HCT116 (cell line): ENCODE results near the gene PPP1R12C. TPM values are rescaled to one million over a fixed set of nuclear protein-coding genes. Genes with fewer than 3 reads are reported as not detected.

Experiments used
- ATAC-seq: fragments of 200-7000 bp; cut with Tn5 transposase; 2 replicates; pipeline ENCODE4 v1.9.1; 2020; ENCODE audit warnings: mild to moderate bottlenecking, moderate library complexity
- BruUV-seq: library from RNA; stranded (reverse); fragments of 400-500 nt; replicated peaks from 2 replicates; lab custom pipeline; 2021; lab: Mats Ljungman, UMichigan
- CTCF ChIA-PET: fragments of 300-600 bp; sonication (Branson Sonifier 250); formaldehyde crosslinking; loops from one replicate; lab custom pipeline; 2021; ENCODE audit warnings: antibody characterized with exemption; lab: Charles Lee
- POLR2A ChIA-PET: fragments of 300-600, 350-600 bp; sonication (Branson Sonifier 250); formaldehyde crosslinking; loops from one replicate; lab custom pipeline; 2021; ENCODE audit warnings: antibody characterized with exemption; lab: Charles Lee
- RAD21 ChIA-PET, 2 experiments: fragments of 300-600 bp; sonication (Branson Sonifier 250); formaldehyde crosslinking; loops; one replicate each; lab custom pipeline; 2023; ENCODE audit warnings: low total read pairs in 2 of 2; ENCODE audit not compliant: uncharacterized antibody in 2 of 2, unreplicated experiment in 2 of 2, low non-redundant PET in 1 of 2; lab: Charles Lee
- DNase-seq: peaks from one replicate; pipeline ENCODE4 v3.0.0-alpha.2; 2010; ENCODE audit warnings: low read depth, low spot score
- H2AFZ ChIP-seq: fragments of 200-600 bp; shearing (Covaris generic), sonication (generic); 2 replicates; pipeline ENCODE4 v1.6.1; 2017; ENCODE audit warnings: low read depth, mixed run types, mixed read lengths, antibody characterized with exemption, low read length; ENCODE audit not compliant: poor library complexity, severe bottlenecking
- H3K27ac ChIP-seq: 2 replicates; pipeline ENCODE4 v1.5.1; 2012; ENCODE audit warnings: low read depth, low read length
- H3K27me3 ChIP-seq: fragments of 200-600 bp; sonication (generic); 2 replicates; pipeline ENCODE4 v1.6.1; 2016; ENCODE audit warnings: mixed run types, low read length, mixed read lengths; ENCODE audit not compliant: insufficient read depth
- H3K36me3 ChIP-seq, 2 experiments: fragments of 200-500 bp in 1 of 2; fragments of 200-600 bp in 1 of 2; sonication (Bioruptor generic) in 1 of 2; sonication (generic) in 1 of 2; 2 replicates each; pipeline versions ENCODE4 v1.5.1 to v1.6.1; 2014 to 2016; ENCODE audit warnings: low read length in 2 of 2, inconsistent platforms in 1 of 2, mixed read lengths in 1 of 2, mixed run types in 1 of 2; ENCODE audit not compliant: insufficient read depth in 2 of 2, control insufficient read depth in 1 of 2
- H3K4me1 ChIP-seq, 2 experiments: fragments of 200-600 bp in 1 of 2; sonication (generic) in 1 of 2; 2 replicates each; pipeline versions ENCODE4 v1.5.1 to v1.6.1; 2012 to 2017; ENCODE audit warnings: low read length in 2 of 2, inconsistent platforms in 1 of 2, mild to moderate bottlenecking in 1 of 2, mixed read lengths in 1 of 2, mixed run types in 1 of 2, moderate library complexity in 1 of 2; ENCODE audit not compliant: insufficient read depth in 2 of 2, control insufficient read depth in 1 of 2
- H3K4me2 ChIP-seq: fragments of 200-600 bp; sonication (generic); 2 replicates; pipeline ENCODE4 v1.6.1; 2017; ENCODE audit warnings: mixed run types, low read length, mixed read lengths
- H3K4me3 ChIP-seq, 2 experiments: fragments of 200-600 bp in 1 of 2; sonication (generic) in 1 of 2; replicated peaks in 1 of 2; 2 replicates each; pipeline ENCODE4 v1.5.1; 2011 to 2016; ENCODE audit warnings: low read length in 2 of 2, control low read depth in 1 of 2, low read depth in 1 of 2, mild to moderate bottlenecking in 1 of 2, mixed read lengths in 1 of 2, mixed run types in 1 of 2
- H3K79me2 ChIP-seq: fragments of 200-600 bp; sonication (generic); 2 replicates; pipeline ENCODE4 v1.6.1; 2017; ENCODE audit warnings: mild to moderate bottlenecking, mixed run types, low read length, moderate library complexity, mixed read lengths; ENCODE audit not compliant: insufficient read depth
- H3K9ac ChIP-seq: fragments of 200-600 bp; sonication (generic); 2 replicates; pipeline ENCODE4 v1.6.1; 2016; ENCODE audit warnings: low read length, mixed read lengths
- H3K9me2 ChIP-seq: fragments of 200-600 bp; sonication (generic), shearing (Covaris generic); 2 replicates; pipeline ENCODE4 v1.6.1; 2017; ENCODE audit warnings: mixed run types, mild to moderate bottlenecking, moderate library complexity; ENCODE audit not compliant: insufficient read depth
- H3K9me3 ChIP-seq, 2 experiments: fragments of 200-500 bp in 1 of 2; fragments of 200-600 bp in 1 of 2; sonication (Bioruptor generic) in 1 of 2; sonication (generic) in 1 of 2; 2 replicates each; pipeline ENCODE4 v1.6.1; 2014 to 2017; ENCODE audit warnings: low read length in 2 of 2, mixed read lengths in 2 of 2, inconsistent platforms in 1 of 2, low read depth in 1 of 2, mild to moderate bottlenecking in 1 of 2, mixed run types in 1 of 2, moderate library complexity in 1 of 2; ENCODE audit not compliant: control insufficient read depth in 1 of 2, insufficient read depth in 1 of 2
- H4K20me1 ChIP-seq: fragments of 200-600 bp; sonication (generic), shearing (Covaris generic); 2 replicates; pipeline ENCODE4 v1.6.1; 2017; ENCODE audit warnings: mixed run types, mild to moderate bottlenecking, moderate library complexity; ENCODE audit not compliant: insufficient read depth
- ATF3 ChIP-seq: IDR thresholded peaks from 2 replicates; pipeline ENCODE4 v1.6.1; 2012
- CBX3 ChIP-seq: IDR thresholded peaks from 2 replicates; pipeline ENCODE4 v1.6.1; 2012; ENCODE audit warnings: low read depth
- EGR1 ChIP-seq: IDR thresholded peaks from 2 replicates; pipeline ENCODE4 v1.6.1; 2012; ENCODE audit warnings: low read depth
- ELF1 ChIP-seq: IDR thresholded peaks from 2 replicates; pipeline ENCODE4 v1.6.1; 2012; ENCODE audit warnings: low read depth, borderline replicate concordance
- EZH2 ChIP-seq: fragments of 200-600 bp; sonication (generic); IDR thresholded peaks from 2 replicates; pipeline ENCODE4 v1.6.1; 2017; ENCODE audit warnings: antibody characterized with exemption, mixed run types
- FOSL1 ChIP-seq: IDR thresholded peaks from 2 replicates; pipeline ENCODE4 v1.6.1; 2012; ENCODE audit warnings: low read depth
- POLR2A ChIP-seq: IDR thresholded peaks from 2 replicates; pipeline ENCODE4 v1.7.0; 2011; ENCODE audit warnings: borderline replicate concordance; ENCODE audit not compliant: insufficient read depth, insufficient read length; ENCODE audit errors: extremely low read depth
- RAD21 ChIP-seq: IDR thresholded peaks from 2 replicates; pipeline ENCODE4 v1.6.1; 2012; ENCODE audit warnings: low read depth, mild to moderate bottlenecking
- REST ChIP-seq: IDR thresholded peaks from 2 replicates; pipeline ENCODE4 v1.6.1; 2012; ENCODE audit warnings: low read depth
- SIN3A ChIP-seq: IDR thresholded peaks from 2 replicates; pipeline ENCODE4 v1.6.1; 2012; ENCODE audit warnings: low read depth
- SP1 ChIP-seq: IDR thresholded peaks from 2 replicates; pipeline ENCODE4 v1.6.1; 2012; ENCODE audit warnings: low read depth
- SRF ChIP-seq: IDR thresholded peaks from 2 replicates; pipeline ENCODE4 v1.6.1; 2012; ENCODE audit warnings: low read depth
- TCF7L2 ChIP-seq: IDR thresholded peaks from 2 replicates; pipeline ENCODE4 v1.7.0; 2011; ENCODE audit warnings: borderline replicate concordance, inconsistent platforms; ENCODE audit not compliant: insufficient read depth, insufficient read length; ENCODE audit errors: extremely low read depth
- intact Hi-C: fragments of 100-400 bp; cut with micrococcal nuclease; formaldehyde crosslinking; loops from 2 replicates; pipeline ENCODE4 v1.10.0; 2022
- total RNA-seq: library from RNA; stranded (reverse); gene quantifications from one replicate; pipeline ENCODE4 v1.2.1, GENCODE V29; 2021; ENCODE audit not compliant: unreplicated experiment
- TF ChIP-seq, protein P1 (sequence below): IDR thresholded peaks from 2 replicates; pipeline ENCODE4 v1.6.1; 2011; ENCODE audit warnings: mild to moderate bottlenecking, low read length, moderate library complexity; ENCODE audit not compliant: insufficient replicate concordance; ENCODE audit errors: extremely low read depth
- TF ChIP-seq, protein P2 (sequence below), 3 experiments: fragments of 200-600 bp in 1 of 3; sonication (generic) in 1 of 3; IDR thresholded peaks in 2 of 3; conservative IDR thresholded peaks in 1 of 3; 2 replicates each; pipeline ENCODE4 v1.5.1; 2012 to 2017; ENCODE audit warnings: low read depth in 2 of 3, low read length in 2 of 3, antibody characterized with exemption in 1 of 3, borderline replicate concordance in 1 of 3, control low read depth in 1 of 3, mild to moderate bottlenecking in 1 of 3, mixed read lengths in 1 of 3, mixed run types in 1 of 3, moderate library complexity in 1 of 3; ENCODE audit not compliant: insufficient read depth in 1 of 3

Gene PPP1R12C
- total RNA-seq, 1 experiment from 2014 or later = 83.2 TPM

GRCh38 chr19:55078996-55079395, 38.4 kb downstream of the PPP1R12C start:
- Histone ChIP-seq H3K36me3 (0 out of 4 replicates have a peak, but pooled peaks cover 0 to 3% of the 10 kb centered on the region in 2 experiments), H3K9ac (no peak overlapping the region), H3K79me2 (no peaks in the 10 kb centered on the region; the same call in 1 of the 2 replicates), H3K27me3 (no peaks in the 10 kb centered on the region), H3K4me3 (peak overlapping the region; percentile 63 to 69; a peak in 3 of 4 replicates), H3K9me3 (no peaks in the 10 kb centered on the region), H3K4me1 (peaks cover 14 to 58% of the 10 kb centered on the region in 2 experiments), H3K27ac (no peak overlapping the region), H2AFZ (no peak overlapping the region), H3K9me2 (no peaks in the 10 kb centered on the region), H4K20me1 (no peaks in the 10 kb centered on the region), H3K4me2 (peak overlapping the region; percentile 92)
- TF ChIP-seq RAD21 (no peak), ELF1 (no peak), SIN3A (no peak), REST (no peak), ATF3 (no peak), EZH2 (no peak), SRF (no peak), FOSL1 (no peak), CBX3 (no peak), TCF7L2 (no peak), POLR2A (no peak), EGR1 (no peak), SP1 (no peak)
- TF ChIP-seq, protein P1, sequence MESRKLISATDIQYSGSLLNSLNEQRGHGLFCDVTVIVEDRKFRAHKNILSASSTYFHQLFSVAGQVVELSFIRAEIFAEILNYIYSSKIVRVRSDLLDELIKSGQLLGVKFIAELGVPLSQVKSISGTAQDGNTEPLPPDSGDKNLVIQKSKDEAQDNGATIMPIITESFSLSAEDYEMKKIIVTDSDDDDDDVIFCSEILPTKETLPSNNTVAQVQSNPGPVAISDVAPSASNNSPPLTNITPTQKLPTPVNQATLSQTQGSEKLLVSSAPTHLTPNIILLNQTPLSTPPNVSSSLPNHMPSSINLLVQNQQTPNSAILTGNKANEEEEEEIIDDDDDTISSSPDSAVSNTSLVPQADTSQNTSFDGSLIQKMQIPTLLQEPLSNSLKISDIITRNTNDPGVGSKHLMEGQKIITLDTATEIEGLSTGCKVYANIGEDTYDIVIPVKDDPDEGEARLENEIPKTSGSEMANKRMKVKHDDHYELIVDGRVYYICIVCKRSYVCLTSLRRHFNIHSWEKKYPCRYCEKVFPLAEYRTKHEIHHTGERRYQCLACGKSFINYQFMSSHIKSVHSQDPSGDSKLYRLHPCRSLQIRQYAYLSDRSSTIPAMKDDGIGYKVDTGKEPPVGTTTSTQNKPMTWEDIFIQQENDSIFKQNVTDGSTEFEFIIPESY = no peak
- TF ChIP-seq, protein P2, sequence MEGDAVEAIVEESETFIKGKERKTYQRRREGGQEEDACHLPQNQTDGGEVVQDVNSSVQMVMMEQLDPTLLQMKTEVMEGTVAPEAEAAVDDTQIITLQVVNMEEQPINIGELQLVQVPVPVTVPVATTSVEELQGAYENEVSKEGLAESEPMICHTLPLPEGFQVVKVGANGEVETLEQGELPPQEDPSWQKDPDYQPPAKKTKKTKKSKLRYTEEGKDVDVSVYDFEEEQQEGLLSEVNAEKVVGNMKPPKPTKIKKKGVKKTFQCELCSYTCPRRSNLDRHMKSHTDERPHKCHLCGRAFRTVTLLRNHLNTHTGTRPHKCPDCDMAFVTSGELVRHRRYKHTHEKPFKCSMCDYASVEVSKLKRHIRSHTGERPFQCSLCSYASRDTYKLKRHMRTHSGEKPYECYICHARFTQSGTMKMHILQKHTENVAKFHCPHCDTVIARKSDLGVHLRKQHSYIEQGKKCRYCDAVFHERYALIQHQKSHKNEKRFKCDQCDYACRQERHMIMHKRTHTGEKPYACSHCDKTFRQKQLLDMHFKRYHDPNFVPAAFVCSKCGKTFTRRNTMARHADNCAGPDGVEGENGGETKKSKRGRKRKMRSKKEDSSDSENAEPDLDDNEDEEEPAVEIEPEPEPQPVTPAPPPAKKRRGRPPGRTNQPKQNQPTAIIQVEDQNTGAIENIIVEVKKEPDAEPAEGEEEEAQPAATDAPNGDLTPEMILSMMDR (IDR thresholded peaks at IDR 0.05 in 2 of 3, conservative IDR thresholded peaks at IDR 0.05 in 1 of 3; ENCODE audit: borderline replicate concordance in 1 of 3, insufficient read depth in 1 of 3, low read depth in 2 of 3, low read length in 2 of 3) = no peak
- ChIA-PET RAD21 (no interaction called here), CTCF (no interaction called here), POLR2A (no interaction called here)
- intact Hi-C loops = no loop called here
- ATAC-seq (no peak), DNase-seq (no peak)
- BruUV-seq = no TSS peak
